ENCODE measurements around the gene ABCA12.

GRCh38 chr2:215019085-215019484 lies 119.3 kb downstream of the ABCA12 start:
- TF ChIP-seq CTCF (IDR thresholded peaks at IDR 0.05; ENCODE audit: low read depth, low read length, poor library complexity, severe bottlenecking) (no peak), EZH2phosphoT487 (IDR thresholded peaks at IDR 0.05; ENCODE audit: borderline replicate concordance, low read length) (no peak)
